ENCODE results near the gene PCDH9.

The PCDH9 gene

DNA sequence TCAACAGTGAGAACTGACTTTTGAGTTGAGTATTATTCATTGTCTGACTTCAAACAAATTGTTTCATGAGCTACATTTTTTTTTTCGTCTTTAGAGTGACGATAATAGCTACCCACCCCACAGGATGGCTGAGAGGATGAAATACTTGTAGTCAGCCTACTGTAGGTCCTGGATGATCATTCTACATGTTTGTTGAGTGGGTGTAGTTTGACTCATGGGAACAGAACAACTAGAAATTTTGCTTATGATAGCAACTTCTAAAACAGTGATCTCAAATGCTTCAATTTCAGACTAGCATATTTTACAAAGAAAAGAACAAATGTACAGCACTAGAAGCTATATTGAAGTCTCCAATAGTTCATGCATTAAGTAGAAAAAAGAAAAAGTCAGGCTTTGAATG is 651.8 kb downstream of the PCDH9 start:
- Histone ChIP-seq H3K4me3 (no peak overlapping the region), H3K27ac (no peak overlapping the region)

DNA sequence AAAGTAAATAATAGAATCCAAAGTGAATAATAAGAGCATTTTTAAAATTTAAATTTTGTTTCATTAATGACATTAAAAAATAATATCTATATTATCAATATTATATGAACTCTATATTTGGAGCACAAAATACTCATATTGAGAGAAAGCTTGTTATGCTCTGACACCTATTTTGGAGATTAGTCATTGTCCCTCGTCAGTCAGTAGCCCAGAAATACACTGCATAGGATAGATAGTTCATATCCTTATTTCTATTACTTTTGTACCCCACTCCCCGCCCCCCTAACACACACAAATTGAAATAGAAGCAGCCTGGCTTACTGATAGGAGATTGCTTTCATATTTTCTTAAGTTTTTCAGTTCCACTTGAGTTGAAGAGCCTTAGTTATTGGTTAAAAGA is 652.8 kb downstream of the PCDH9 start:
- Histone ChIP-seq H3K27ac (no peak overlapping the region), H3K4me3 (no peak overlapping the region)

DNA sequence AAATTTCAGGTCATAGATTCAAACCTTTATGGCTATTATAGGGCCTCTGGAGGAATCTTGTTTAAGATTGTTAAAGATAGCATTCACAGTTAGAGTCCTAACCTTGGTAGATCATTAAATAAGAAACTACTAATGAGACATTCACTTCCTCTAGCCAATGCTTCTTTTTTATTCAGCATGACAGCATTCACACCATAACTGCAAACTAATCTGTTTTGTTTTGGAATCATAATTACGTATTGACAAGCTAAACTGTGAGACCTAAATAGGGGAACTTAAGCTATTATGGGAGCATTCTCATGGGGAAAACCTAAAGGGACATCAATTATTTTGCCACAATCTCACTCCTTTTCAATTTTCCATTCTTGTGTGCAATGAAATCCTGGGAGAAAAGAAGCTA is 653.8 kb downstream of the PCDH9 start:
- no peak overlapping the region for H3K4me3 ChIP-seq
- no peak overlapping the region for H3K27ac ChIP-seq

DNA sequence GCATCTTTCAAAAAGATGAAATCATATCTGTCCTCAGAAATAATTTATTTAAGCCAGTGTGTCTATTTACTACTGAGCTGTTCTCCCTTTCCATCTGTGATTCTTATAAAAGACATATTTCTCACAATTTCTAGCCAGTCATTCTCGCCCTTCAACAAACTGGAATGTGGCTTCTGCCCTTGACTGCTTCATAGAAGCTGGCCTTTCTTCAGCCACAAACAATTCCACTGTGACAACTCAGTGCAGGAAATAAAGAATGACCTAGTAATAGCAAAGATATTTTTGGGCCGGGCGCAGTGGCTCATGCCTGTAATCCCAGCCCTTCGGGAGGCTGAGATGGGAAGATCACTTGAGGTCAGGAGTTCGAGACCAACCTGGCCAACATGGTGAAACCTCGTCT is 655.5 kb downstream of the PCDH9 start:
- Histone ChIP-seq H3K4me3 (no peak overlapping the region), H3K27ac (no peak overlapping the region)

DNA sequence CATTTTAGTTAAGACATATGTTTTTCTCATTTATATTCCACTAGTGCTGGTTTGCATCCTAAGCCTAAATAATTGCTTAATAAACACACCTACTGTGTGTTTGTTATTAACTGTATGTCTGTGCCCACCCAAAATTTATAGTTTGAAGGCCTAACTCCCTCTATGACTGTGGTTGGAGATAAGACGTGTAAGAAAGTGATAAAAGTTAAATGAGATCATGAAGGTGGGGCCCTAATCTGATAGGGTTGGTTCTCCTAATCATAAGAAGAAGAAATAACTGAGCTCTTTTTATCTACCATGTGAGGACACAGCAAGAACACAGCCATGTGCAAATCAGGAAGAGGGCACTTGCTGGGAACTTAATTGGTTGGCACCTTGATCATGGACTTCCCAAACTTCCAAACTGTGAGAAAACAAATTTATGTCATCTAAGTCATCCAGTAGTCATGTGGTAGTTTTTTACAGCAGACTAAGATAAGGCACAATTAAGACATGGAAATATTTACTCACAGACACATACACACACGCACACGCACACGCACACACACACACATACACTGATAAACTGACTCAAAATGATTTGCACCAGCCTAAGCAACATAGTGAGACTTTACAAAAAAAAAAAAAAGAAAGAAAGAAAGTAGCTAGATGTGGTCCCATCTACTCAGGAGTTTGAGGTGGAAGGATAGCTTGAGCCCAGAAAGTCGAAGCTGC is 662.1 kb downstream of the PCDH9 start:
- Histone ChIP-seq H3K27ac (no peak overlapping the region), H3K4me3 (no peak overlapping the region)

DNA sequence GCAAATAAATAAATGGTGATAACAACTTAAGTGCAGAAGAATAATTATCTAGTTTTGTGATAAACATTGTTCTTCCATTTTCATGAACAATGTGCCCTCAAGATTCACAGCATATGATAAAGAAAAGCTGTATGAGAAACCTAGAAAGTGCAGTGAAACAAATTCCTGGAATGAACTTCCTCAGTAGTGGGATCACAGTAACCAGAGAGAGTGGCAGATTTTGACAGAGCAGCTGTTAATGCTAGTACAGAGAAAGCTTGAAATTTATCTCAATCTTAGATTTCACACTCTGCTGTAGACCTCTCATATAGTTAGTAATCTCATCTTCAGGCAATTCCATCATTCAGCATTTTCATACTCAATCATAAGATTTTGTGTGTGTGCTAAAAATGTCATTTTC is 664.9 kb downstream of the PCDH9 start:
- Histone ChIP-seq H3K27ac (no peak overlapping the region), H3K4me3 (no peak overlapping the region)

DNA sequence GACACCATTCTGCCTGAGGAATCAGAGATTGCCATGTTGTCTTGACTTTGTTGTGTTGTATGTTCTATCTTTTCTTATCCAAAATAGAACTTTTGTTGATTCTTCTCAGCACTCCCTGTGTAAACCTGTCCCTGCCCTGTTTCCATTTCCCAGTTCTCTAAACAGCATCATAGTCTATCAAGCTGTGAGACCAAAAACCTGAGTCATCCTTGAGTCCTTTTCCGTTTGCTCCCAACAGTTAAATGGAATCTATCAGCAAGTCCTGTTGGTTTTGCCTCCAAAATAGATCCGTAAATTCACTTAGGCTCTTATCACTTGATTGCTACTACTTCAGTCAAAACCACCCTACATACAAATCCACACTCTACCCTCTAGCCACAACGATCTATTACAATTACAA is 667.1 kb downstream of the PCDH9 start:
- H3K4me3 ChIP-seq, result no peak overlapping the region

DNA sequence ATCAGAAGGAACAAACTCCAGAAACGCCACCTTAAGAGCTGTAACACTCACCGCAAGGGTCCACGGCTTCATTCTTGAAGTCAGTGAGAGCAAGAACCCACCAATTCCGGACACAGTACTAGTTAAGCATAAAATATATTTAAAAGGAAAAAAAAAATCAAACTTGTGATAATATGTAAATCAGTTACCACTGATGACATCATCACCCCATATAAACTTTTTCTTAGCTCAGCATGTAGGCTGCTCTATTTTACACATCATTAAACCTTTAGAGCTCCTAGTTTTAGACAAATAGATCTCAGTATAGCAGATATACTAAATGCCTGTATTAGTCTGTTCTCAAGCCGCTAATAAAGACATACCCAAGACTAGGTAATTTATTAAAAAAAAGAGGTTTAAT is 668.1 kb downstream of the PCDH9 start:
- Histone ChIP-seq H3K4me3 (no peak overlapping the region), H3K27ac (no peak overlapping the region)

More for the DNA sequence above, 667.1 kb downstream of the PCDH9 start:
- no peak overlapping the region for H3K27ac ChIP-seq

DNA sequence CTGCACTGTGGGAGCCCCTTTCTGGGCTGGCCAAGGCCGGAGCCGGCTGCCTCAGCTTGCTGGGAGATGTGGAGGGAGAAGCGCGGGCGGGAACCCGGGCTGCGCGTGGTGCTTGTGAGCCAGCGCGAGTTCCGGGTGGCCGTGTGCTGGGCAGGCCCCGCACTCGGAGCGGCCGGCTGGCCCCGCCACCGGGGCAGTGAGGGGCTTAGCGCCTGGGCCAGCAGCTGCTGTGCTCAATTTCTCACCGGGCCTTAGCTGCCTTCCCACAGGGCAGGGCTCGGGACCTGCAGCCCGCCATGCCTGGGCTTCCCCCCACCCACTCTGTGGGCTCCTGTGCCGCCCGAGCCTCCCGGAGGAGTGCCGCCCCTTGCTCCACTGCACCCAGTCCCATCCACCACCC is 669.1 kb downstream of the PCDH9 start:
- H3K27ac ChIP-seq, result no peak overlapping the region
- H3K4me3 ChIP-seq, result no peak overlapping the region

DNA sequence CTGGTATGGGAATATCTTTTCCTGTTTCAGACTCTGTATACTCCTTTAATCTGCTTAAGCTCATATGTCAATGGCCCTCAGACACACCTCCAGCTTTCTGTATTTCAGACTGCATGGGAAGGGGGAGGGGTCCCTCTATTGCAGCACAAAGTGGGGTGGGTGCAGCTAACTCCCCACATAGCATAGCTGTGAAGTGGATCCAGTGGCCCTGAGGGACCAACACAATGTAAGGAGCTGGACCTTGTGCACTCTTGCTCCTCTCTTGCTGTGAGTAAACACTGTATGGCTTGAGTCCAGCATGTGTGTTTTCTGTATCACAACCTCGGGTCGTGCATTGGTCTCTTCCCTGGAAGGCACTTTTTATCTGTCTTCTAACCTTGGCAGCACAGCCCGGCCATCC is 669.9 kb downstream of the PCDH9 start:
- Histone ChIP-seq H3K4me3 (no peak overlapping the region), H3K27ac (no peak overlapping the region)

DNA sequence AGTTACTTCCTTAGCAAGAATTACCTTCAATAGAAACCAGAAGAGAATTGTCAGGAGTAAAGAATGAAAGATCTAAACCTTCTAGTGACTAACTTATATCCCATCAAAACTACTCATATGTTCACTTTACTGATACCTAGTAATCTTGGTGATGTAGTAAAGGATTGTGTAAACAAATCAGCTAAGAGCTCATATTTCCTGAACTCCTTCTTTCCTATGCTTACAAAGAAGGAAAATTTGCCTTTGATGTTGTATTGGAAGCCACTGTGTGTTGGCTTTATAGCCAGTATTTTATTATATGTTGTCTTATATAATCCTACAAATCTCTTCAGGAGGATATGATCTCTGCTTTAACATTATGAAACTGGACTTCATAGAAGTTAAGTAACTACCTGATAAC is 671.0 kb downstream of the PCDH9 start:
- Histone ChIP-seq H3K4me3 (no peak overlapping the region), H3K27ac (no peak overlapping the region)

DNA sequence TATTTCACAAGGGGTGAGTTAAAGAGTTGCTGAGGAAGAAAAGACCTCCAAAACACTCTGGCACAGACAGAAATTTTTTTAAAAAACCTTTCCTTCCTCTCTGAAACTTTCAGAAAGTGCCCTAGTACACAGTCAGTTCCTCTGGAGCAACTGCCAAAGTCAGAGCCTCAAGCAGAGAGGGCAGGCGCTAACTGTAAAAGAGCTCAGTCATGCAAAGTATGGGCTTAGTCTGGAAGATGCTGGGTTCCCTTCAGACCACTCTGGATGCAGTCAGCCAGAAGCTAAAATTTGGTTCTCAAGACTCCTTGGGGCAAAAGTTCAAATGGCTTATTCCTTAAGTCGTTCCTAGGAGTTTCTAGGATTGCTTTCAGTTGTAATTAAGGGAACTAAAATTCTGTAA is 671.6 kb downstream of the PCDH9 start:
- Histone ChIP-seq H3K27ac (no peak overlapping the region), H3K4me3 (no peak overlapping the region)

DNA sequence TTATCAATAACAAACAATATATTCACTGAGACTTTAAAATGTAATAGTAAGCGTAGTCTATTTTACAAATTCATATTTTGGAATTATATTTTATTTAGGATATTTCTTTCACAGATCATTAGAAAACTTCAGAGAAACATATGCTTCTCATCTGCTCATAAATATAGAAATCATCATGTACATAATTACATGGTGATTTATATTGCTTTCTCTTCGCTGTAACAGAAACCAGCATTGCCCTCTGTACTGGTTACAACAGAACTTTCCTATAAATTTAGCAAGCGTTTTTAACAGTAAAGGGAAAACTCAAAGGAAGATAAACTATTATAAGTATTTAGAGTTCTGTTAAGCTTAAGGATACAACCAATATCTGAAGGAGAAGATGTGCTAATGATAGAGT is 672.8 kb downstream of the PCDH9 start:
- Histone ChIP-seq H3K4me3 (no peak overlapping the region), H3K27ac (no peak overlapping the region)

DNA sequence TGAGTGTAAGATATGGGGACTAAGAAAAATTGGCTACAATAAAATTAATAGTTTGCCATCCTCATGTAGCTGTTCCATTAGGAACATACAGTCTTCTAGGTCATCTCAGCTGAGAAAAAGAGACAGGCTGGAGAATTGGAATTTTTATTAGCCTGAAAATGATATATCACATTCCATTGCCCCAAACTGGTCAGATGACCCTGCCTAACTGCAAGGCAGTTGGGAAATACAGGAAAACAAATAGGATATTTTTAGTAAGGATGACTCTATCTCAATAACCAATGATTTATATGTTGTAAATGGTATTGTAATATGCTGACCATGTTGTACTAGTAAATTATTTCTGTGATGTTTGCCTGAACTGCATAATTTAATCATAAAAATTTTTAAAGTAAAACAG is 673.8 kb downstream of the PCDH9 start:
- H3K4me3 ChIP-seq, result no peak overlapping the region
- no peak overlapping the region for H3K27ac ChIP-seq

DNA sequence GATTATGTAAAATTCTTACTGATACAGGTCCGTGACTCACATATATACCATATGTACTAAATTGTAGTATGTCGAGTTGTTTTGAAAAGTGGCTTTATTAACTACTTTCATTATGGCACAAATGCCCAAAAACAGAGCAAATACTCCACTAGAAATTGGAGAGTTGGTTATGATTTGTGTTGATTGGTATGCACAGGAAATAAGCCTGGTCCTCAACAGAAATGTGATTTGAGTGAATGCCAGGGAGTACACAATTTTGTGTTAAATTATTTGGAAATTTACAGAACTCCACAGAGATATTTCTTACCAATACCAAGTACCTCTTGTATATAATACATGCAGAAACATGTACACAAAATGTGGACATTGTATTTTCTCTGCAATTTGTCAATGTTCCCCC is 676.7 kb downstream of the PCDH9 start:
- no peak overlapping the region for H3K4me3 ChIP-seq

DNA sequence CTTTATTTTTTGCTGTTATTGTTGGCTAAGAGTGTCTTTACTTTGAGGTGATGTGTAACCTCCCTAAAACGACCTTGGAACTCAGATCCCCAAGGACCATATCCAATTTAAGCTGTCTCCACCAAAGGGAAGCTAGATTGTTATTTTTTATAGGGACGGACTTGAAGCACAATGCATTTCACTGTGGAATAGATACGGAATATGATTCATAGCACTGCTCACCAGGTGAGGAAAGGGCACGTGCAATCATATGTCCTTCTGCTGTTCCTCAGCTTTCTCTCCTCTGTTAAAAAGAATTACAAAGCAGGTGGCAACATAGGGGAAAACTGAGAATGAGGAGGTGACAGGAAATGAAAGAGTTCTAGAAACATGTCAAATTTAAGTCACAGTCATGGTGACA is 679.0 kb downstream of the PCDH9 start:
- no peak overlapping the region for H3K27ac ChIP-seq

More for the DNA sequence above, 676.7 kb downstream of the PCDH9 start:
- H3K27ac ChIP-seq, result no peak overlapping the region

DNA sequence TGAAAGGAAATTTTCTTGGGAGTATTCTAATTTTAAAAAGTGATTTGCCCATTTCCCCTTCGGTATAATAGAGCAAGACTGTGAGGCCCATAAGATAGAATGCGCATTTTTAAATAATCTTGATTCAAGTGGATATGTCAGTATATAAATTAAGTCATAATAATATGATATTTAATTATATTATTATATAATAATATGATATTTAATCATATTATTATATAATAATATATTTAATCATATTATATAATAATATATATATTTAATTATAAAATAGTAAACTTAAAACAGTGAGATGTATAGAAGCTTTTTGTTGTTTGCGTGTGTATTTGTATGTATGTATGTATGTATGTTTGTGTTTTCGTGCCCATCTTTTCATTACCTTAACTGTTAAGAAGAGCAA is 682.5 kb downstream of the PCDH9 start:
- no peak overlapping the region for H3K4me3 ChIP-seq
- no peak overlapping the region for H3K27ac ChIP-seq

More for the DNA sequence above, 679.0 kb downstream of the PCDH9 start:
- H3K4me3 ChIP-seq, result no peak overlapping the region

DNA sequence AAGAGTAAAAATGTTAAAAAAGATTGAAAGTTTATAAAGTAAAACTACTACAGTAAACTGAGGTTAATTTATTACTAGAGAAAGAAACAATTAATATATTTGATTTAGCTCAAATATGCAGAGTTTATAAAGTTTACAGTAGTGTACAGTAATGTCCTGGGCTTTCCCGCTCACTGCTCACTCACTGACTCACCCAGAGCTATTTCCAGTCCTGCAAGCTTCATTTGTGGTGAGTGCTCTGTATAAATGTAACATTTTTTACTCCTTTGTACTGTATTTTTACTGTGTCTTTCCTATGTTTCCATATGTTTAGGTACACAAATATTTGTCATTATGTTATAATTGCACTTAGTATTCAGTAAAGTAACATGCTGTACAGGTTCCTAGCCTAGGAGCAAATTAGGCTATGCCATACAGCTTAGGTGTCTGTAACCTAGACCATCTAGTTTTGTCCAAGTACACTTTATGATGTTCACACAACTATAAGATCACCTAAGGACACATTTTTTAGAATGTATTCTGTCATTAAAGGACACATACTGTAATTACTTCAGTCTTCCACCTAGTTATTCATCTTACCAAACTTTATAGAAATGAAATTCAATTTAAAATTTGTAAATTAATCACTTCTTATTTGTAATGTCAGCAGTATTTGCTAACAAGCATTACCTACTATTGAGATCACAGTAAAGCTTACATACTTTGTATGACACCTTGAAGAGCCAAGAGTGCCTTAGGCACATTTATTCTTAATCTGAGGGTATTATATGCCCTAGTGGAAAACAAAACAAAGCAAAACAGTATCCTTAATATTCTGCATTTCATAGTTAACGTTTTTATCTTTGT is 683.4 kb downstream of the PCDH9 start:
- H3K4me3 ChIP-seq, result no peak overlapping the region

DNA sequence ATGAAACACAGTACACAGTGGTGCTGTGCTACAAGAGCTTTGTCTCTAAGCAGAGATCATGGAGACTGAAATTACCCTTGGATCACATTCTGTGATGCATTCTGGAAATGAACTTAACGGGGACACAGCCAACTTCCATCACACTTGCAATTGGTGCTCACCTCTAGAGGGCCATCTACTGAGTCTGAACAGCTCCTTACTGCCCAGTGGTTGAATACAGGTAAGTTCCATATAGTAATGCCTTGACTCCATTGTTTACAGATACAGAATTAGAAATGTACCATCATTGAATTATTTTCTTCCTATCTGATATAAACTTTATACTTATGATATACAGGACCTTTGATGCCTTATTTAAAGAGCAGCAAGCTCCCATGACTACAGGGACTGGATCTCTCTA is 686.4 kb downstream of the PCDH9 start:
- Histone ChIP-seq H3K4me3 (no peak overlapping the region), H3K27ac (no peak overlapping the region)

More for the DNA sequence above, 683.4 kb downstream of the PCDH9 start:
- no peak overlapping the region for H3K27ac ChIP-seq

DNA sequence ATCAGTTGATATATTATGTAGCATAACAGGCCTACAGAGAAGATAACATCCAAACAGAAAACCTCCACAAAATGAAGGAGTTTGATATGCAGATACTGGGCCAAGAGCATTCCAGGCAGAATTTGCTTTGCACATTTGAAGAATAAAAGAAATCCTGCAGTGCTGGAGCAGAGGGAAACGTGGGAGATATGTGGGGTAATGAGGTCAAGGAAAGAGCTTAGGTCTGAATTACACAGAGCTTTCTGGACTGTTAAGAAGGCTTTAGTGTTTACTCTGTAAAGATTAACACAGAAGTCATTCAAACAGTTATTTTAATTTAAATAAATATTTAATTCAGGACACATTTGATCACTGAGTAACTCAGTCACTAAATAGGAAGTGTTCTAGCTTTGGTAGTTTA is 692.7 kb downstream of the PCDH9 start:
- no peak overlapping the region for H3K4me3 ChIP-seq
- H3K27ac ChIP-seq, result no peak overlapping the region

DNA sequence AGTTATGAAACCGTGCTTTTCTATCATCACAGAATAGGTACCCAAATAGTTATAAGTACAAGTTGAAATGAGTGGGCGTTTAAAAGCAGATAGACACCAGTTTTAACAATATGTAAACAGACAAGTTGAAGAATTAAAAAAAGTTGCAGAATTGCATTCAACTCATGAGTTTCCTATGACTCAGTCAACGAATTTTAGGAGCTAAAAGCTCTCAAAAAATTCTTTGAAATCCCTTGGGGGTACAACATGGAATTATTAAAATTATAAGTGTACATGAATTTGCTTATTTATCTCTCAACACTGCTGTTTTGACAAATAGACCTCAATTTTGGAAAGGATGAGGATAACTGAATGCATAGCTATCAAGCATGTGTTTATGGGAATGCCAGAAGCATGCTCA is 693.4 kb downstream of the PCDH9 start:
- H3K27ac ChIP-seq, result no peak overlapping the region
- no peak overlapping the region for H3K4me3 ChIP-seq

All from skin epidermis (tissue), 12 donors.